T1000 (cell line): ENCODE measurements around the gene PPIE.

Experiments used
- DNase-seq: peaks from one replicate; lab custom pipeline; 2025; ENCODE audit warnings: mixed read lengths; lab: John Stamatoyannopoulos, UW

Gene PPIE

GRCh38 chr1:39738622-39739366 is at the start of gene PPIE:
TSS of gene PPIE (plus strand) at chr1:39738882. CDS start at chr1:39738901, 19 bp downstream.
- DNase-seq = peak; percentile 67

- no peak for DNase-seq
Measured at GRCh38 chr1:39689214-39689613, 49.5 kb upstream of the PPIE start.

DNA sequence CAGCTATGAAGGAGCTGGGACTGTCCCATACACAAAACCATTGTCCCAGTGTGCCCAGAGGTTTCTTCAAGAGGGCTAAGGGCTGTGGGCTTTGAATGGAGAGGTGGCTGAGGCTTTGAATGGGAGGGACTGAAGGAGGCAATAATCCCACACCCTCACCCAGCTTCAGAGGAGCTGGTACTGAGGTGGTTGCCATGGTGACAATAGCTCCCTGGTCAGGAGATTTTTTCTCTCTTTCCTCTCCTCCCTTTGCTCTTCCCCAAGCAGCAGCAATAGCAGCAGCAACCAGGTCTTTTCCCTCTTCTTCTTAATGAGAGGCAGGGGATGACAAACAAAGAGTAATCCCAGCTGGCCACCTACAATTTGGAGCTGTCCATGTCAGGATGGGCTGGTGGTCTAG is 49.0 kb upstream of the PPIE start:
- no peak for DNase-seq

GRCh38 chr1:39690225-39690624 is 48.5 kb upstream of the PPIE start:
- DNase-seq = no peak

DNA sequence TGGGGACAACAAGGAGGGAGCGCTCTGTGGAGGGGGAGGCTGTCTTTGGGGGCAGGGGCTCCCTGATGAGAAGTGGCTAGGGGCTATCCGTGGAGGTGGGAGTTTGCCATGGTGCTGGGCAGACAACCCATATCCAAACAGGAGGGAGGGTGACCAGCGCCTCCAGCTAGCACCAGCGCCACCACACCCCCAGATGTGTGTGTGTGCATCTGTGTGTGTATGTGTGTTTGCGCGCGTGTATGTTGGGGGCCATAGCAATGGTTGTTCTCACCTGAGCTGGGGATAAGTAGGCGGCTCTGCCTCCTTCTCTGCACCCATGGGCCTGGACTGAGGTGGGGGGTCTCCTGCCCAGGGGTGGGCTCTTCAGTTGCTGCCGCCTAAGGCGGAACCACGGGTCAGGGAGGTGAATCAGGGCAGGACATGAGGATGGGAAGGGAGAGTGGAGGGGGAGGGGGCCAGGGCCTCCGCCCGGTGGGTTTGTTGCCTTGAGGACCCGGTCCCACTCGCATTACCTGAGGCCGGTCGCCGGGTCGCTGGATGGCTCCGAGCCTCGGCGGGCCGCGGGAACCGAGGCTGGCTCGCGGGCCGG is 47.8 kb upstream of the PPIE start:
- no peak for DNase-seq

DNA sequence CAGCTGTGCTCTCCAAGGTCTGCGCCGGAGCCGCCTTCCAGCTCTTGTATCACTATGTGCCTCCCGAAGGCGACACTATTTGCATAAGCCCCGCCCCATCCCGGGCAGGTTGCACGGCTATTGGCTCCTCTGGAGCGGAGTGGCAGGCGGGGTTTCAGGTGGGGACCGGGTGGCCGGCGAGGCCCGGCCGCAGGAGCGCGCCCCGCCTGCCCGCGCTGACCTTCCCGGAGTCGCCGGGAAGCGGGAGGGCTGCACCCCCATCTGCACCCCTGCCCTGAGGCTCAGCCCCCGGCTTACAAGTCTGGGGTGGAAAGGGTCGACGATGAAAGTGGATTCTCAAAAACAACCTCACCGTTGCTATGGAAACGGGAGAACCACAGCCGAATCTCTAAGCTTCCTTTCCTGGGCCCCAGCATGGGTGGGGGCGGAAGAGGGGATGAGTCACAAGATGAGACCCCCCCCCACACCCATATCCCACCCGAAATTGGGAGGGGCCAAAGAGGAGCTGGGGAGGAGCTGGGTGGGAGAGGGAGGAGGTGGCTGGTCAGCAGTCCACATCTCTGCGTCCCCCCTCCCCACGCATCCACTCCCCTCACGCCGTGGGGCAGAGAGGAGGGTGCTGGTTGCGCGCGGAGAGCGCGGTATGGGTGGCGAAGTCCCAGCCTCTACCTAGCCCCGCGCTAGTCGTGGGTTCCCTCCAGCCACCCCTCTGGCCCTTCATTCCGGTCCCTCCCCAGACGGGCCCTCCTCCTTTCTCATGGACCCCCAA is 47.1 kb upstream of the PPIE start, which contains the start of gene HPCAL4:
TSS of gene HPCAL4 (minus strand) at position 51 of the 769 bp plus-strand sequence. CDS start 6,830 bp downstream, outside the sequence.
- DNase-seq = no peak

GRCh38 chr1:39692152-39693074 is 46.3 kb upstream of the PPIE start:
- DNase-seq = no peak

DNA sequence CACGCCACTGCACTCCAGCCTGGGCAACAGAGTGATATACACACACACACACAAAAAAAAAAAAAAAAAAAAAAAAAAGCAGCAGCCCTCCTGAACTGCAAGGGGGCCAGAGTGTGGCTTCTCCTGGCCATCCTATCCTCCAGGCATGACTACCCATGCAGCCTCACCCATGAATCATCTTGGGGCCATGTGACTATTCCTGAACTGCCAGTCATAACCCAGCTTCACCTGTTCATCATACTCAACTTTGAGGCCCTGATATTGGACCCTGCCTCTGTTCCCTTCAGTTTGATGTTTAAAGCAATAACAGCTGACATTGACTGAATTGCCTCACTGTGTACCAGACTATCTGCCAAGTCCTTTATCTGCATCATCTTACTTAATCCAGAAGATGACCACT is 44.7 kb upstream of the PPIE start:
- no peak for DNase-seq

DNA sequence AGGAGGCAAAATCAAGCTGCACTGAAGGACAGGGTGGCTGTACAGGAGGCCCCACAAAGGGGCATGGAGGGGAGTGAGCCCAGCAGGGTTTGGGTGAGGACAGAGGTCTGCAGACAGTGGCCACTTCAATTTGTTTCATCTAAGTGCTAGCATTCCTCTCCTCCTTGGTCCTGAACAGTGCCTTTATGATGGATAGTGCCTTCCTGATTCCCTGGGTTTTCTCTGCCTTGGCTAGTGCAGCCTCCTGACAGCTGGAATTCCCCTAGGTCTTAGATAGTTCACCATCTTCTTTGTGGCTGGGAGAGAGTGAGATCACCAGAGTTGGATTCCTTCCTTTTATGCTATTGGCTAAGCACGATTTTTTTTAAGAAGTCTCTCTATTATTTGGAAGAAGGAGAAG is 43.7 kb upstream of the PPIE start:
- no peak for DNase-seq

- DNase-seq = no peak
Measured at GRCh38 chr1:39696448-39696847, 42.2 kb upstream of the PPIE start.

DNA sequence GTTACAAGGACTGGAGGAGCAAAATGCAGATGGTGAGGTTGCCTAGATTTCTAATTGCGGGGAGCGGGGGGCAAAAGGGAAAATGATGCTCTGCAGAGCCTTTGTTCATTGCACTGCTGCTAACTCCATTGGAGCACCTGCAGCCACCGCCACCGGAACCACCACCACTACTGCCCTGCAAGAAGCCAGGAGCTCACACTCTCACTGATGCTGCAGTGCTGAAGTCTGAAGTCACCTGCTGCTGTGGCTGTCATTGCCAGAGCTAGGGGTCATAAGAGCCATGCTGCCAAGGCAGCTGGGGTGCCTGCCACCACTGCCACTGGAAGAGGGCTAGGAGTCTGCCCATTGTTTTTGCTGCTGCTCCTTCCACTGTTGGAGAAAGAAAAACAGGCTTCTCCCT is 40.1 kb upstream of the PPIE start:
- no peak for DNase-seq

DNA sequence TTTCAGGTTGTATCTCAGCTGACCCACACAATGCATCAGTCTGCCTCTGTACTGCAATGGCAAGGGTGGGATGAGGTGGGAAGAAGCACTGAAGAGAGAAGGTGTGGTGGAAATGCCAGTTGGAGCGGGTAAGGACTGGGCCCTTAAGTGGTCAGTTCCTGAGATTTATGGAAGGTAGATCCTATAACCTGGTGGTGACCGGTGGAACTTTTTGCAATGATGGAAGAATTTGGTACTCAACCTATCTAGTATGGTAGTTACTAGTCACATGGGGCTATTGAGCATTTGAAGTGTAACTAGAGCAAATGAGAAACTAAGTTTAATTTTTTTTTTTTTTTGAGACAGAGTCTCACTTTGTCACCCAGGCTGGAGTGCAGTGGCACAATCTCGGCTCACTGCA is 39.3 kb upstream of the PPIE start:
- DNase-seq = no peak

DNA sequence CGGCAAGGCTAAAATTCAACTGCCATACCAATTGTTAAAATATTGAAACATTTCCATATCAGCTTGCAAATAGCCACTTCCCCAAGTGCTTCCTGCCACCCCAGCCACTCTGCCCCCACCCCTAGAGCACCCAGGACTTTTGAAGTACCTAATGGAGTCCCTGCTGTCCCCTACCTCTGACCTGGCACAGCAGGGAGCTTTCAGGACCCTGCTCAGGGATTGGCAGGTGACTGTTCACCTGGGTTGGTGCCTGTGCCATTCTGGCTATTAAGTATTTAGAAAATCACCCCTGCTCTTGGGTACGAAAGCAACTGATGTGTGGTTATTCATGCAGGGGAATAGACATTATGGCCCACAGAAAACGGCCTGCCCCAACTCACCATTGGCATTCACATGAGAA is 38.3 kb upstream of the PPIE start:
- DNase-seq = no peak

- DNase-seq = no peak
Measured at GRCh38 chr1:39701049-39701439, 37.6 kb upstream of the PPIE start.

- no peak for DNase-seq
Measured at GRCh38 chr1:39704757-39705156, 33.9 kb upstream of the PPIE start.

DNA sequence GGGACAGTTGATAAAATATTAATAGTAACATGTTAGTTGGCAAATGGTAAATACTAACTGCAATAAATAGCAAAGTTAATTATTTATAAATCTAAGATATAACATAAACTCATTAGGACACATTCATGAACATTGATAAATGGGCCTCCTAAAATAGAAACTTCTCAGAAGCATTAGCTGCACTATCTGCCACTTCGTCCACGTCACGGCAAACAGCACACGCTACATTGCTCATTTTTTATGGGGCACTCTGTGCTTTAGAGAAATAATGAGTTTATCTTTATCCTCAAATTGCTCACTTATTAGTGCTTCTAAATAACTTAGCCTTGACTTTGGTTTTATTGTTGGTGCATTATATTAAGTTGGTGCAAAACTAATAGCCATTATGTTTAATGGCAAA is 31.2 kb upstream of the PPIE start:
- no peak for DNase-seq

- no peak for DNase-seq
Measured at GRCh38 chr1:39711104-39711965, 27.3 kb upstream of the PPIE start.

DNA sequence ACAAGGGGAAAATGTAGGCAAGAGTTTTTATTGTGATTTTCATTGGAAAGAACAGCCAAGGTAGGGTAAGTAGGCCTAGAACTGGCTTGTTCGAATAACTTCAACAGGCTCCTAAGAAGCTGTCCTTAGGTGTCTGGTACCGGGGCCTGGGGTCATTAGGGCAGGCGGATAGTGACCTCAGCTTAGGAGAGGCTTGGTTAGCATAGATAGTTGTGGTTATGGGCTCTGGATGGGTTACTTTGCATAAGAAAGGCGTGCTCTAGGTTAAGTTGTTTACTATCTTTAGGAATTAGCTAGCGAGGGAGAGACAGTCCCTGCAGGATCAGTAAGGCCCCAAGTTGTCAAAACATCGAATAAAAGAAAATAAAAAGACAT is 26.7 kb upstream of the PPIE start:
- DNase-seq = no peak

DNA sequence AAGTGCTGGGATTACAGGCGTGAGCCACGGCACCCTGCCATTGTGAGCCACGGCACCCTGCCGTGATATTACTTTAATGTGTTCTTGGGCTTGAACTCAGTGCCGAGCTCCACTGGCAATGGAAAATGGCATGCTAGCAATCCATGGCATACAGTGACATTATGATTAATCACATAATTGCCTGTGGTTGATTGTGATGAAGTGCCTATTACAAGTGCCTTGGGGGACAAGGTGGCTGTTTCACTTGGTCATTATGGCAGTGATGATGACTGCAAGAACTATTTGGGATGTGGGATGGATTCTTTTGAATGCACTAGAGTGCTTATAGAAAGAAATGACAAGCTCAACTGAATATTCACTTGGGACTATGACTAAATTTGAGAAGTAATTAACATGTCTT is 25.1 kb upstream of the PPIE start:
- DNase-seq = no peak

- DNase-seq = no peak
Measured at GRCh38 chr1:39717809-39718208, 20.9 kb upstream of the PPIE start.
